Adipose tissue (tissue), 3 donors: ENCODE data around the gene KMT2C. TPM values are rescaled to one million over a fixed set of nuclear protein-coding genes. Genes with fewer than 3 reads are reported as not detected.
"Not testable (repeated sequence)": the region's sequence is repeated elsewhere in the genome, so short reads cannot be mapped to it uniquely, and the experiment has no call there.

Experiments used
- H3K27ac ChIP-seq: one replicate; pipeline ENCODE4 v1.5.1; 2013; ENCODE audit warnings: low read depth, low read length
- WGBS, 3 donors: extraction: QIAGEN DNeasy Blood & Tissue Kit; methylation state at CpG; one replicate each; pipeline ENCODE4 v1.1.7; 2013; 5-methylcytosine and 5-hydroxymethylcytosine counted together
- polyA plus RNA-seq, 3 donors: library from polyadenylated mRNA; stranded (reverse); fragments of 200-250 nt; gene quantifications; one replicate each; pipeline ENCODE4 v1.2.3, GENCODE V29; 2013
- donor health status: healthy with polysubstance abuse.
- donor health status: Bipolar disorder and iron deficiency.
- donor health status: healthy.

The KMT2C gene
- polyA plus RNA-seq, 3 donors: 8.6 to 17.2 (median 10.4) TPM

GRCh38 chr7:152445386-152446008 lies 9.7 kb upstream of the KMT2C start:
- not testable (repeated sequence) for H3K27ac ChIP-seq
- WGBS, 3 donors: 76 to 89% (median 86%) methylated on average over 19 of the region's 19 CpGs

GRCh38 chr7:152443586-152443985 lies 7.8 kb upstream of the KMT2C start:
- no peak overlapping the region for H3K27ac ChIP-seq
- 77 to 81% (median 77%) methylated on average over 6 of the region's 6 CpGs for WGBS, 3 donors

GRCh38 chr7:152442330-152442835 lies 6.6 kb upstream of the KMT2C start:
- no peak overlapping the region for H3K27ac ChIP-seq
- WGBS, 3 donors: 96 to 97% (median 96%) methylated on average over 7 of the region's 7 CpGs

- H3K27ac ChIP-seq: not testable (repeated sequence)
- 88 to 91% (median 90%) methylated on average over 8 of the region's 8 CpGs for WGBS, 3 donors
Measured at GRCh38 chr7:152441810-152442209, 6.0 kb upstream of the KMT2C start.

- WGBS, 3 donors: 58 to 88% (median 61%) methylated on average over 7 of the region's 7 CpGs
- not testable (repeated sequence) for H3K27ac ChIP-seq
Measured at GRCh38 chr7:152441168-152441567, 5.4 kb upstream of the KMT2C start.

GRCh38 chr7:152438017-152438416 lies 2.2 kb upstream of the KMT2C start:
- 64 to 71% (median 65%) methylated on average over 4 of the region's 4 CpGs for WGBS, 3 donors
- not testable (repeated sequence) for H3K27ac ChIP-seq

- WGBS, 3 donors: 11 to 14% (median 12%) methylated on average over 22 of the region's 22 CpGs
Measured at GRCh38 chr7:152436931-152437575, 1.2 kb upstream of the KMT2C start.

GRCh38 chr7:152436111-152436930 lies 518 bp upstream of the KMT2C start:
- no peak overlapping the region for H3K27ac ChIP-seq
- WGBS, 3 donors: 0% methylated on average over 44 to 124 of the region's 132 CpGs

More at GRCh38 chr7:152436931-152437575, 1.2 kb upstream of the KMT2C start:
- H3K27ac ChIP-seq: not testable (repeated sequence)

GRCh38 chr7:152434511-152435383 lies 1.1 kb downstream of the KMT2C start:
- 0% methylated on average over 57 to 58 of the region's 58 CpGs for WGBS, 3 donors
- H3K27ac ChIP-seq: peak overlapping the region; percentile 38

- WGBS, 3 donors: 6 to 11% (median 11%) methylated on average over 15 of the region's 15 CpGs
- H3K27ac ChIP-seq: not testable (repeated sequence)
Measured at GRCh38 chr7:152433721-152434490, 1.9 kb downstream of the KMT2C start.

- 81 to 91% (median 87%) methylated on average over 10 of the region's 10 CpGs for WGBS, 3 donors
- not testable (repeated sequence) for H3K27ac ChIP-seq
Measured at GRCh38 chr7:152432735-152433134, 3.1 kb downstream of the KMT2C start.

- no peak overlapping the region for H3K27ac ChIP-seq
- WGBS, 3 donors: 61 to 88% (median 78%) methylated on average over 3 of the region's 3 CpGs
Measured at GRCh38 chr7:152430854-152431253, 4.9 kb downstream of the KMT2C start.

- WGBS, 3 donors: 65 to 85% (median 81%) methylated on average over 5 of the region's 5 CpGs
- not testable (repeated sequence) for H3K27ac ChIP-seq
Measured at GRCh38 chr7:152430118-152430517, 5.7 kb downstream of the KMT2C start.

GRCh38 chr7:152424348-152425108 lies 11.3 kb downstream of the KMT2C start:
- H3K27ac ChIP-seq: no peak overlapping the region
- 90 to 91% (median 90%) methylated on average over 8 of the region's 8 CpGs for WGBS, 3 donors

GRCh38 chr7:152423991-152424347 lies 11.8 kb downstream of the KMT2C start:
- WGBS, 3 donors: 86 to 91% (median 89%) methylated on average over 3 of the region's 3 CpGs
- no peak overlapping the region for H3K27ac ChIP-seq

GRCh38 chr7:152423171-152423570 lies 12.6 kb downstream of the KMT2C start:
- not testable (repeated sequence) for H3K27ac ChIP-seq
- WGBS, 3 donors: 98 to 100% (median 98%) methylated on average over 4 of the region's 4 CpGs

- not testable (repeated sequence) for H3K27ac ChIP-seq
Measured at GRCh38 chr7:152420950-152421349, 14.9 kb downstream of the KMT2C start.
